Breast epithelium (tissue), 3 donors: ENCODE measurements around the gene AXIN2.

Source experiments
- CTCF ChIP-seq, 3 donors: fragments of 450-650 bp; IDR thresholded peaks; one replicate each; pipeline ENCODE4 v1.5.1; 2016 to 2017; ENCODE audit warnings: antibody characterized with exemption in 3 of 3, mild to moderate bottlenecking in 3 of 3, moderate library complexity in 3 of 3
- POLR2A ChIP-seq: fragments of 450-650 bp; IDR thresholded peaks from one replicate; pipeline ENCODE4 v1.6.1; 2016; ENCODE audit warnings: antibody characterized with exemption, mild to moderate bottlenecking, moderate library complexity
- POLR2AphosphoS5 ChIP-seq, 3 donors: sonication (generic); formaldehyde crosslinking; IDR thresholded peaks; one replicate each; pipeline ENCODE4 v1.6.1; 2017; ENCODE audit warnings: antibody characterized with exemption in 3 of 3

DNA sequence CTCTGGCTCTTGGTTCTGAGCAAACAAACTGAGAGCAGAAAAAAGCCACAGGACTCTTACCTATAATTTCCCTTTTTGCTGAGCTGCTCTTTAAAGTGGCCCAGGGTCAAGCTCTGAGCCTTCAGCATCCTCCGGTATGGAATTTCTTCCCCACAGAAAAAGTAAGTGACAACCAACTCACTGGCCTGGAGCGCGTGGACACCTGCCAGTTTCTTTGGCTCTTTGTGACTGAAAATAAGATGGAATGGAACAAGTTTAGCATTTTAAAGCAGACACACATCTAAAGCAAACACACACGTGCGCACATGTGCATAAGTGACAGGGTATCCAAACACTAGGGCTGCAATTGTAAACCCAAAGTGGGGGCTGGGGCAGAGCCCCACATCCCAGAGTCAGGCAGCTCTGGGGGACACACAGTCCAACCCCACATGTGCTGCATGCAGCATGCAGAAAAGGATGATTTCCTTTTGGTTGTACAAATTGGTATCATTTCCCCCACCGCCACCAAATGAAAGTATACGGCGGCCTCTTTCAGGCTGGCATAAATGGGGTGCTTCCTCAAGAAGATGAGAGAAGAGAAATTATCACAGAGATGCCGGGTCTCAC, 27.5 kb downstream of the AXIN2 start:
- no peak for TF ChIP-seq POLR2A
- no peak for TF ChIP-seq CTCF (IDR thresholded peaks at IDR 0.05)
- TF ChIP-seq POLR2AphosphoS5 (IDR thresholded peaks at IDR 0.05): no peak
